Skin of body (tissue), 1 donor: ENCODE measurements around the gene C12orf43. TPM values are rescaled to one million over a fixed set of nuclear protein-coding genes. Genes with fewer than 3 reads are reported as not detected.

ENCODE experiments used
- total RNA-seq: library from RNA; depleted of rRNA; stranded (reverse); fragments of >200 nt; gene quantifications from one replicate; pipeline ENCODE4 v1.2.3, GENCODE V29; 2014

C12orf43 gene
- total RNA-seq, 1 donor from 2014 or later: 8.2 TPM

Other genes with a start within 250 kb of the C12orf43 start
- 28.5 TPM for gene SPPL3, start 112.1 kb downstream of the C12orf43 start, total RNA-seq
- gene HNF1A, start 37.9 kb downstream of the C12orf43 start, total RNA-seq: not detected
- gene OASL, start 22.8 kb upstream of the C12orf43 start, total RNA-seq: 0.30 TPM
- 4.2 TPM for gene P2RX7, start 116.4 kb upstream of the C12orf43 start, total RNA-seq
- gene P2RX4, start 193.6 kb upstream of the C12orf43 start, total RNA-seq: 9.3 TPM